IPS-11a (cell line): ENCODE data around the gene FAF2.

Experiments
- H3K4me3 ChIP-seq: one replicate; pipeline ENCODE4 v1.5.1; 2013; ENCODE audit warnings: low read depth, low read length, control low read depth

Gene FAF2

GRCh38 chr5:176529741-176530141 is 81.6 kb downstream of the FAF2 start:
- H3K4me3 ChIP-seq: no peak overlapping the region

GRCh38 chr5:176530393-176530982 is 82.3 kb downstream of the FAF2 start:
- no peak overlapping the region for H3K4me3 ChIP-seq

GRCh38 chr5:176530983-176531901 is 83.1 kb downstream of the FAF2 start:
- H3K4me3 ChIP-seq: no peak overlapping the region

- no peak overlapping the region for H3K4me3 ChIP-seq
Observed at GRCh38 chr5:176531902-176532493, 83.8 kb downstream of the FAF2 start.

GRCh38 chr5:176532795-176533194 is 84.6 kb downstream of the FAF2 start:
- no peak overlapping the region for H3K4me3 ChIP-seq

GRCh38 chr5:176533390-176533789 is 85.2 kb downstream of the FAF2 start:
- no peak overlapping the region for H3K4me3 ChIP-seq

GRCh38 chr5:176533894-176534611 is 85.9 kb downstream of the FAF2 start:
- no peak overlapping the region for H3K4me3 ChIP-seq

- H3K4me3 ChIP-seq: peak overlapping the region; percentile 4
Observed at GRCh38 chr5:176534640-176535039, 86.5 kb downstream of the FAF2 start.

GRCh38 chr5:176535101-176535663 is 87.0 kb downstream of the FAF2 start:
- H3K4me3 ChIP-seq: peak overlapping the region; percentile 68

- H3K4me3 ChIP-seq: peak overlapping the region; percentile 68
Observed at GRCh38 chr5:176535664-176536131, 87.5 kb downstream of the FAF2 start.

- peak overlapping the region; percentile 68 for H3K4me3 ChIP-seq
Observed at GRCh38 chr5:176536132-176536901, 88.1 kb downstream of the FAF2 start.

- H3K4me3 ChIP-seq: peak within 1 kb of the TSS; percentile 68
Observed at GRCh38 chr5:176536902-176537553, 88.8 kb downstream of the FAF2 start, which contains the start of gene RNF44. TSS of gene RNF44 (minus strand) at chr5:176537402. CDS start at chr5:176532472, 4,930 bp downstream.

GRCh38 chr5:176537554-176538229 is 89.5 kb downstream of the FAF2 start:
- peak overlapping the region; percentile 68 for H3K4me3 ChIP-seq

- peak overlapping the region; percentile 24 for H3K4me3 ChIP-seq
Observed at GRCh38 chr5:176538230-176538988, 90.2 kb downstream of the FAF2 start.

GRCh38 chr5:176538989-176539384 is 90.8 kb downstream of the FAF2 start:
- H3K4me3 ChIP-seq: no peak overlapping the region

- no peak overlapping the region for H3K4me3 ChIP-seq
Observed at GRCh38 chr5:176540476-176540899, 92.3 kb downstream of the FAF2 start.

- H3K4me3 ChIP-seq: no peak overlapping the region
Observed at GRCh38 chr5:176540956-176541337, 92.8 kb downstream of the FAF2 start.
